IMR-90 (cell line): ENCODE results near the gene C22orf31. TPM values are rescaled to one million over a fixed set of nuclear protein-coding genes. Genes with fewer than 3 reads are reported as not detected.

Experiments used
- ATAC-seq: fragments of 200-7000 bp; cut with Tn5 transposase; 2 replicates; pipeline ENCODE4 v1.9.1; 2020; ENCODE audit warnings: low read depth, mild to moderate bottlenecking, moderate library complexity
- BruUV-seq: library from RNA; stranded (reverse); fragments of 400-500 nt; replicated peaks from 2 replicates; lab custom pipeline; 2021; lab: Mats Ljungman, UMichigan
- CTCF ChIA-PET: fragments of 300-600 bp; formaldehyde crosslinking; extraction: SDS; loops from one replicate; lab custom pipeline; 2021; ENCODE audit warnings: antibody characterized with exemption; lab: Yijun Ruan, JAX
- POLR2A ChIA-PET: fragments of 300-600 bp; sonication (Branson Sonifier 250); formaldehyde crosslinking; loops from one replicate; lab custom pipeline; 2022; ENCODE audit warnings: antibody characterized with exemption; ENCODE audit not compliant: unreplicated experiment; lab: Charles Lee
- DNase-seq: peaks from one replicate; pipeline ENCODE4 v3.0.0; 2013
- H2AFZ ChIP-seq: replicated peaks from 2 replicates; pipeline ENCODE3; 2013; ENCODE audit warnings: low read length, mild to moderate bottlenecking; ENCODE audit not compliant: poor library complexity
- H2AK5ac ChIP-seq: 2 replicates; pipeline ENCODE4 v1.6.1; 2013; ENCODE audit warnings: low read depth, low read length, inconsistent platforms
- H2AK9ac ChIP-seq: replicated peaks from 2 replicates; pipeline ENCODE3; 2013; ENCODE audit warnings: mild to moderate bottlenecking, low read depth, low read length, moderate library complexity; ENCODE audit not compliant: poor library complexity
- H2BK120ac ChIP-seq: 2 replicates; pipeline ENCODE4 v1.6.1; 2013; ENCODE audit warnings: low read depth, low read length, inconsistent platforms
- H2BK15ac ChIP-seq: 3 replicates; pipeline ENCODE4 v1.6.1; 2013; ENCODE audit warnings: low read depth, low read length, inconsistent platforms
- H2BK20ac ChIP-seq: 2 replicates; pipeline ENCODE4 v1.6.1; 2013; ENCODE audit warnings: low read depth, mild to moderate bottlenecking, inconsistent platforms, low read length, moderate library complexity
- H2BK5ac ChIP-seq: 2 replicates; pipeline ENCODE4 v1.6.1; 2013; ENCODE audit warnings: mild to moderate bottlenecking, low read depth, low read length, inconsistent platforms; ENCODE audit not compliant: poor library complexity, severe bottlenecking
- H3K14ac ChIP-seq: replicated peaks from 2 replicates; pipeline ENCODE4 v1.6.1; 2013; ENCODE audit warnings: low read depth, low read length, inconsistent platforms
- H3K18ac ChIP-seq: 2 replicates; pipeline ENCODE4 v1.6.1; 2013; ENCODE audit warnings: low read depth, low read length, control low read depth
- H3K23ac ChIP-seq: 2 replicates; pipeline ENCODE4 v1.6.1; 2013; ENCODE audit warnings: low read depth, low read length, inconsistent platforms
- H3K27ac ChIP-seq: 2 replicates; pipeline ENCODE4 v1.5.1; 2013; ENCODE audit warnings: mild to moderate bottlenecking, control low read depth, low read length; ENCODE audit not compliant: insufficient read depth
- H3K27me3 ChIP-seq: 2 replicates; pipeline ENCODE4 v1.6.1; 2013; ENCODE audit warnings: low read length; ENCODE audit not compliant: control insufficient read depth, insufficient read depth
- H3K36me3 ChIP-seq: 2 replicates; pipeline ENCODE4 v1.6.1; 2013; ENCODE audit warnings: low read length, mixed read lengths; ENCODE audit not compliant: control insufficient read depth, insufficient read depth
- H3K4ac ChIP-seq: 2 replicates; pipeline ENCODE4 v1.6.1; 2013; ENCODE audit warnings: low read depth, low read length, inconsistent platforms
- H3K4me1 ChIP-seq: 2 replicates; pipeline ENCODE4 v1.6.1; 2013; ENCODE audit warnings: low read length, mixed read lengths; ENCODE audit not compliant: control insufficient read depth, insufficient read depth
- H3K4me2 ChIP-seq: 2 replicates; pipeline ENCODE4 v1.6.1; 2013; ENCODE audit warnings: low read depth, mild to moderate bottlenecking, control low read depth, low read length, moderate library complexity
- H3K4me3 ChIP-seq: 2 replicates; pipeline ENCODE4 v1.5.1; 2013; ENCODE audit warnings: low read depth, mild to moderate bottlenecking, control low read depth, low read length, moderate library complexity; ENCODE audit not compliant: insufficient read depth
- H3K56ac ChIP-seq: 2 replicates; pipeline ENCODE4 v1.6.1; 2013; ENCODE audit warnings: low read length, inconsistent platforms; ENCODE audit not compliant: insufficient read depth; ENCODE audit errors: extremely low read depth
- H3K79me1 ChIP-seq, 2 experiments: 2 replicates each; pipeline ENCODE4 v1.6.1; 2013; ENCODE audit warnings: low read length in 2 of 2, inconsistent platforms in 1 of 2, low read depth in 1 of 2
- H3K9ac ChIP-seq: 2 replicates; pipeline ENCODE4 v1.6.1; 2013; ENCODE audit warnings: low read depth, low read length, control low read depth
- H3K9me1 ChIP-seq: 2 replicates; pipeline ENCODE4 v1.6.1; 2013; ENCODE audit warnings: low read length, inconsistent platforms; ENCODE audit not compliant: insufficient read depth
- H3K9me3 ChIP-seq: 2 replicates; pipeline ENCODE4 v1.6.1; 2013; ENCODE audit warnings: low read length; ENCODE audit not compliant: control insufficient read depth, insufficient read depth
- H4K20me1 ChIP-seq: 2 replicates; pipeline ENCODE4 v1.6.1; 2013; ENCODE audit warnings: low read length, inconsistent platforms; ENCODE audit not compliant: insufficient read depth
- H4K5ac ChIP-seq: 2 replicates; pipeline ENCODE4 v1.6.1; 2013; ENCODE audit warnings: mild to moderate bottlenecking, low read depth, low read length, control low read depth
- H4K8ac ChIP-seq, 2 experiments: 2 replicates each; pipeline ENCODE4 v1.6.1; 2013; ENCODE audit warnings: low read depth in 2 of 2, low read length in 2 of 2, control low read depth in 1 of 2, inconsistent platforms in 1 of 2
- H4K91ac ChIP-seq: 2 replicates; pipeline ENCODE4 v1.6.1; 2013; ENCODE audit warnings: low read depth, low read length, inconsistent platforms; ENCODE audit not compliant: insufficient read depth
- BHLHE40 ChIP-seq: fragments of 150-350 bp; IDR thresholded peaks from 2 replicates; pipeline ENCODE4 v1.6.1; 2016; ENCODE audit warnings: mild to moderate bottlenecking, low read depth, low read length
- CEBPB ChIP-seq: IDR thresholded peaks from 2 replicates; pipeline ENCODE4 v1.6.1; 2012; ENCODE audit warnings: low read depth, low read length, improper control_type of control experiment
- RCOR1 ChIP-seq: IDR thresholded peaks from 2 replicates; pipeline ENCODE4 v1.6.1; 2012; ENCODE audit warnings: mild to moderate bottlenecking, low read length, improper control_type of control experiment; ENCODE audit not compliant: insufficient replicate concordance
- SMC3 ChIP-seq: fragments of 150-350 bp; IDR thresholded peaks from 2 replicates; pipeline ENCODE4 v1.6.1; 2016; ENCODE audit warnings: low read depth, mild to moderate bottlenecking, antibody characterized with exemption, low read length, moderate library complexity
- WGBS, 2 experiments: methylation state at CpG; one replicate each; pipeline versions ENCODE4 v1.1.5 to v1.1.7; 2013; ENCODE audit warnings: missing lambda C conversion rate in 2 of 2; ENCODE audit not compliant: insufficient read length in 1 of 2; ENCODE audit errors: extremely low coverage in 2 of 2; 5-methylcytosine and 5-hydroxymethylcytosine counted together
- dilution Hi-C: fragments of 300-500 bp; cut with HindIII; formaldehyde crosslinking; loops from one replicate; pipeline ENCODE4 v1.14.3; 2018; ENCODE audit warnings: low sequenced_read_pairs; ENCODE audit not compliant: unreplicated experiment
- in situ Hi-C: fragments of 300-500 bp; cut with MboI; formaldehyde crosslinking; loops from 3 replicates; pipeline ENCODE4 v1.14.3; 2019; ENCODE audit warnings: low sequenced_read_pairs, inconsistent platforms, mixed read lengths
- intact Hi-C: fragments of 100-400 bp; cut with micrococcal nuclease; formaldehyde crosslinking; loops from 2 replicates; pipeline ENCODE4 v1.10.0; 2022
- polyA plus RNA-seq, 3 experiments: library from polyadenylated mRNA; depleted of rRNA; stranded (reverse); fragments of >200 nt; gene quantifications; 2 replicates each; pipeline ENCODE4 v1.2.3, GENCODE V29; 2012; ENCODE audit warnings: low replicate concordance in 1 of 3
- total RNA-seq: library from RNA; depleted of rRNA; stranded (reverse); fragments of >200 nt; gene quantifications from 2 replicates; pipeline ENCODE4 v1.2.3, GENCODE V29; 2012
- TF ChIP-seq, protein P1 (sequence below): fragments of 150-350 bp; IDR thresholded peaks from 2 replicates; pipeline ENCODE4 v1.6.1; 2017; ENCODE audit warnings: mild to moderate bottlenecking, antibody characterized with exemption, low read length, low read depth
- TF ChIP-seq, protein P2 (sequence below): conservative IDR thresholded peaks from 2 replicates; pipeline ENCODE4 v1.5.1; 2012; ENCODE audit warnings: mild to moderate bottlenecking, low read depth, low read length, improper control_type of control experiment

The C22orf31 gene
- total and polyA plus RNA-seq, 2 of the 4 experiments (the other 2 are of a cell fraction), result not detected

DNA sequence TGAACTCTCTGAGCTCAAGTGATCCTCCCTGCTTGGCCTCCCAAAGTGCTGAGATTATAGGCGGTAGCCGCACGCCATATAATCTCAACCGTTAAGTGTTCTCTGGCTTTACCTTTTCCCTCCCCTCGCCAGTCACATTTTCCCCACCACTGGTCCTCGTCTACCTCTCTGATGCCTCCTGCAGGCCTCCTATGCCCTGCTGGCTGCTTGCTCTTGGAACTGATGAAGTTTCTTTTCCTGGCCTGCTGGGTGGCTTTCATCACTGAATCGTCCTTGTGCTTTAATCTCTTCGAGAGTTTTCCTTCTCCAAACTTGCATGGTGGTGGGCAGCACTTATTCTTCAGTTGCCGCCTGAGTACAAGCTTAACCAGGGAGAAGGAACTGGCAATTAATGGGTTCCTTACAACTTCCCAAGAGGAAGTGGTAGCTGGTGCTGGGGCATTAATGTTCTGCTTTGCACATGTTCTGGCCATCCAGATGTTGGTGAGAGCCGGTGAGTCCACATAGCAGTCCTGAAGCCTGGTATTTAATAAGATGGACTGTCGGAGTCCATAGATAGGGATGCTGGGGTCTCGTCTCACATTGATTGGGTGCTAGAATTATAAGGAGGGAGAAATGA is 1.3 kb downstream of the C22orf31 start:
- no peak overlapping the region for H2AFZ ChIP-seq
- DNase-seq (no peak), ATAC-seq (no peak)
- in situ Hi-C loops, result no loop called here
- no peak overlapping the region for H2BK15ac ChIP-seq
- H3K79me1 ChIP-seq, result no peaks in the 10 kb centered on the region
- no peak overlapping the region for H3K4me2 ChIP-seq
- no peak overlapping the region for H3K4ac ChIP-seq
- dilution Hi-C loops, result no loop called here
- no peaks in the 10 kb centered on the region for H3K9me1 ChIP-seq
- H4K91ac ChIP-seq, result no peak overlapping the region
- no peaks in the 10 kb centered on the region for H3K36me3 ChIP-seq
- intact Hi-C loops, result no loop called here
- H4K20me1 ChIP-seq, result no peaks in the 10 kb centered on the region
- H3K9ac ChIP-seq, result no peak overlapping the region
- H3K27ac ChIP-seq, result no peak overlapping the region
- H3K4me3 ChIP-seq, result no peak overlapping the region
- peaks cover 15% of the 10 kb centered on the region for H3K27me3 ChIP-seq
- H2BK20ac ChIP-seq, result no peak overlapping the region
- H2AK9ac ChIP-seq, result no peak overlapping the region
- no peak overlapping the region for H3K18ac ChIP-seq
- no peaks in the 10 kb centered on the region for H3K9me3 ChIP-seq
- no peak overlapping the region for H3K56ac ChIP-seq
- TF ChIP-seq, protein P1, sequence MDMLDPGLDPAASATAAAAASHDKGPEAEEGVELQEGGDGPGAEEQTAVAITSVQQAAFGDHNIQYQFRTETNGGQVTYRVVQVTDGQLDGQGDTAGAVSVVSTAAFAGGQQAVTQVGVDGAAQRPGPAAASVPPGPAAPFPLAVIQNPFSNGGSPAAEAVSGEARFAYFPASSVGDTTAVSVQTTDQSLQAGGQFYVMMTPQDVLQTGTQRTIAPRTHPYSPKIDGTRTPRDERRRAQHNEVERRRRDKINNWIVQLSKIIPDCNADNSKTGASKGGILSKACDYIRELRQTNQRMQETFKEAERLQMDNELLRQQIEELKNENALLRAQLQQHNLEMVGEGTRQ, result no peak
- no peak for TF ChIP-seq RCOR1
- no peak for TF ChIP-seq SMC3
- TF ChIP-seq, protein P2, sequence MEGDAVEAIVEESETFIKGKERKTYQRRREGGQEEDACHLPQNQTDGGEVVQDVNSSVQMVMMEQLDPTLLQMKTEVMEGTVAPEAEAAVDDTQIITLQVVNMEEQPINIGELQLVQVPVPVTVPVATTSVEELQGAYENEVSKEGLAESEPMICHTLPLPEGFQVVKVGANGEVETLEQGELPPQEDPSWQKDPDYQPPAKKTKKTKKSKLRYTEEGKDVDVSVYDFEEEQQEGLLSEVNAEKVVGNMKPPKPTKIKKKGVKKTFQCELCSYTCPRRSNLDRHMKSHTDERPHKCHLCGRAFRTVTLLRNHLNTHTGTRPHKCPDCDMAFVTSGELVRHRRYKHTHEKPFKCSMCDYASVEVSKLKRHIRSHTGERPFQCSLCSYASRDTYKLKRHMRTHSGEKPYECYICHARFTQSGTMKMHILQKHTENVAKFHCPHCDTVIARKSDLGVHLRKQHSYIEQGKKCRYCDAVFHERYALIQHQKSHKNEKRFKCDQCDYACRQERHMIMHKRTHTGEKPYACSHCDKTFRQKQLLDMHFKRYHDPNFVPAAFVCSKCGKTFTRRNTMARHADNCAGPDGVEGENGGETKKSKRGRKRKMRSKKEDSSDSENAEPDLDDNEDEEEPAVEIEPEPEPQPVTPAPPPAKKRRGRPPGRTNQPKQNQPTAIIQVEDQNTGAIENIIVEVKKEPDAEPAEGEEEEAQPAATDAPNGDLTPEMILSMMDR, result no peak
- TF ChIP-seq CEBPB, result no peak
- no peak for TF ChIP-seq BHLHE40
- no peak overlapping the region for H2BK120ac ChIP-seq
- H4K5ac ChIP-seq, result no peak overlapping the region
- H2BK5ac ChIP-seq, result no peak overlapping the region
- WGBS, 2 experiments, result 95% methylated on average over 4 of the region's 12 CpGs; no CpG with 5 or more reads in 1 of the 2 experiments
- H2AK5ac ChIP-seq, result no peak overlapping the region
- BruUV-seq, result no TSS peak
- no peak overlapping the region for H3K23ac ChIP-seq
- ChIA-PET CTCF (no interaction called here), POLR2A (no interaction called here)
- no peaks in the 10 kb centered on the region for H3K4me1 ChIP-seq
- H3K14ac ChIP-seq, result no peak overlapping the region
- no peak overlapping the region for H4K8ac ChIP-seq
